Measurements from ENCODE around the gene PPM1F. TPM values are rescaled to one million over a fixed set of nuclear protein-coding genes. Genes with fewer than 3 reads are reported as not detected.
A peak's percentile ranks its signal among the peaks of the same experiment; 100 is the strongest.

The PPM1F gene
- total RNA-seq, 2 experiments from 2014 or later, result 15.3 to 15.7 TPM

- ATAC-seq (no peak), DNase-seq (no peak)
- Mint-ChIP-seq H3K36me3 (ENCODE audit: low read depth) (no peaks in the 10 kb centered on the region), H3K9me3 (ENCODE audit: insufficient read depth) (no peaks in the 10 kb centered on the region), H3K27me3 (ENCODE audit: low read depth) (no peaks in the 10 kb centered on the region), H3K27ac (no peak overlapping the region), H3K4me3 (no peak overlapping the region), H3K4me1 (ENCODE audit: low read depth) (no peaks in the 10 kb centered on the region)
- POLR2A ChIA-PET, result interaction anchor here (1.4 kb wide), 1 partner anchor 9 kb away, joined by 4 read pairs; no protein-coding TSS in a partner anchor
- CTCF ChIA-PET, result no interaction called here
Observed at GRCh38 chr22:21990445-21991303, 38.0 kb upstream of the PPM1F start.

- H3K36me3 Mint-ChIP-seq (ENCODE audit: low read depth), result no peaks in the 10 kb centered on the region
- H3K27me3 Mint-ChIP-seq (ENCODE audit: low read depth), result no peaks in the 10 kb centered on the region
- no peaks in the 10 kb centered on the region for H3K4me1 Mint-ChIP-seq (ENCODE audit: low read depth)
- POLR2A ChIA-PET, result no interaction called here
- H3K27ac Mint-ChIP-seq, result no peak overlapping the region
- ATAC-seq (no peak), DNase-seq (no peak)
- CTCF ChIA-PET, result interaction anchor here (1.0 kb wide), 1 partner anchor 17 kb away, joined by 3 read pairs; no protein-coding TSS in a partner anchor
- H3K4me3 Mint-ChIP-seq, result no peak overlapping the region
- no peaks in the 10 kb centered on the region for H3K9me3 Mint-ChIP-seq (ENCODE audit: insufficient read depth)
Observed at GRCh38 chr22:21989049-21989448, 36.4 kb upstream of the PPM1F start.

GRCh38 chr22:21985214-21985613 is 32.6 kb upstream of the PPM1F start:
- Mint-ChIP-seq H3K27ac (no peak overlapping the region), H3K36me3 (ENCODE audit: low read depth) (no peaks in the 10 kb centered on the region), H3K9me3 (ENCODE audit: insufficient read depth) (no peaks in the 10 kb centered on the region), H3K4me1 (ENCODE audit: low read depth) (peaks cover 21% of the 10 kb centered on the region), H3K4me3 (no peak overlapping the region), H3K27me3 (ENCODE audit: low read depth) (no peaks in the 10 kb centered on the region)
- CTCF ChIA-PET, result no interaction called here
- no peak for DNase-seq
- ATAC-seq, result no peak
- POLR2A ChIA-PET, result no interaction called here

GRCh38 chr22:21984793-21985192 is 32.1 kb upstream of the PPM1F start:
- ChIA-PET CTCF (no interaction called here), POLR2A (no interaction called here)
- DNase-seq (no peak), ATAC-seq (no peak)
- Mint-ChIP-seq H3K27ac (no peak overlapping the region), H3K36me3 (ENCODE audit: low read depth) (no peaks in the 10 kb centered on the region), H3K4me3 (no peak overlapping the region), H3K9me3 (ENCODE audit: insufficient read depth) (no peaks in the 10 kb centered on the region), H3K27me3 (ENCODE audit: low read depth) (no peaks in the 10 kb centered on the region), H3K4me1 (ENCODE audit: low read depth) (peaks cover 21% of the 10 kb centered on the region)

- ATAC-seq, result peak; percentile 97
- no peaks in the 10 kb centered on the region for H3K9me3 Mint-ChIP-seq (ENCODE audit: insufficient read depth)
- H3K27ac Mint-ChIP-seq, result peak within 1 kb of the TSS; percentile 87
- peaks cover 3% of the 10 kb centered on the region for H3K36me3 Mint-ChIP-seq (ENCODE audit: low read depth)
- H3K27me3 Mint-ChIP-seq (ENCODE audit: low read depth), result no peaks in the 10 kb centered on the region
- ChIA-PET CTCF (interaction anchor here (0.7 to 3.1 kb wide), 7 partner anchors 10 to 361 kb away, joined by 3 to 39 read pairs (median 5); partner anchors contain the start of gene PPM1F), POLR2A (interaction anchor here (0.6 to 2.1 kb wide), 7 partner anchors 9 to 196 kb away, joined by 3 to 7 read pairs (median 3); no protein-coding TSS in a partner anchor)
- peak within 1 kb of the TSS; percentile 91 for H3K4me3 Mint-ChIP-seq
- H3K4me1 Mint-ChIP-seq (ENCODE audit: low read depth), result peaks cover 28% of the 10 kb centered on the region
- peak; percentile 85 for DNase-seq
Observed at GRCh38 chr22:21982338-21982965, 29.8 kb upstream of the PPM1F start, which contains the start of gene TOP3B. Gene TOP3B (minus strand): TSS chr22:21982787. CDS start chr22:21975709, 7,078 bp downstream.

- DNase-seq (no peak), ATAC-seq (peak; percentile 8)
- CTCF ChIA-PET, result interaction anchor here (0.7 to 3.1 kb wide), 7 partner anchors 10 to 361 kb away, joined by 3 to 39 read pairs (median 5); partner anchors contain the start of gene PPM1F
- POLR2A ChIA-PET, result interaction anchor here (0.6 to 2.1 kb wide), 5 partner anchors 9 to 195 kb away, joined by 3 to 7 read pairs (median 3); no protein-coding TSS in a partner anchor
- Mint-ChIP-seq H3K4me1 (ENCODE audit: low read depth) (peaks cover 28% of the 10 kb centered on the region), H3K4me3 (peak overlapping the region; percentile 91), H3K36me3 (ENCODE audit: low read depth) (peaks cover 3% of the 10 kb centered on the region), H3K27me3 (ENCODE audit: low read depth) (no peaks in the 10 kb centered on the region), H3K9me3 (ENCODE audit: insufficient read depth) (no peaks in the 10 kb centered on the region), H3K27ac (peak overlapping the region; percentile 87)
Observed at GRCh38 chr22:21981874-21982273, 29.2 kb upstream of the PPM1F start.

- no peak overlapping the region for H3K27ac Mint-ChIP-seq
- no peak for DNase-seq
- H3K27me3 Mint-ChIP-seq (ENCODE audit: low read depth), result no peaks in the 10 kb centered on the region
- H3K4me3 Mint-ChIP-seq, result no peak overlapping the region
- ATAC-seq, result no peak
- CTCF ChIA-PET, result interaction anchor here (3.1 kb wide), 1 partner anchor 8 kb away, joined by 39 read pairs; no protein-coding TSS in a partner anchor
- no peaks in the 10 kb centered on the region for H3K9me3 Mint-ChIP-seq (ENCODE audit: insufficient read depth)
- H3K4me1 Mint-ChIP-seq (ENCODE audit: low read depth), result peaks cover 28% of the 10 kb centered on the region
- POLR2A ChIA-PET, result no interaction called here
- peaks cover 5% of the 10 kb centered on the region for H3K36me3 Mint-ChIP-seq (ENCODE audit: low read depth)
Observed at GRCh38 chr22:21980547-21980946, 27.9 kb upstream of the PPM1F start.

GRCh38 chr22:21978564-21979386 is 26.1 kb upstream of the PPM1F start:
- H3K9me3 Mint-ChIP-seq (ENCODE audit: insufficient read depth), result no peaks in the 10 kb centered on the region
- H3K36me3 Mint-ChIP-seq (ENCODE audit: low read depth), result peaks cover 10% of the 10 kb centered on the region
- DNase-seq (no peak), ATAC-seq (no peak)
- peaks cover 28% of the 10 kb centered on the region for H3K4me1 Mint-ChIP-seq (ENCODE audit: low read depth)
- H3K27ac Mint-ChIP-seq, result peak overlapping the region; percentile 23
- no peaks in the 10 kb centered on the region for H3K27me3 Mint-ChIP-seq (ENCODE audit: low read depth)
- ChIA-PET POLR2A (no interaction called here), CTCF (no interaction called here)
- no peak overlapping the region for H3K4me3 Mint-ChIP-seq

GRCh38 chr22:21977814-21978213 is 25.2 kb upstream of the PPM1F start:
- ChIA-PET POLR2A (no interaction called here), CTCF (no interaction called here)
- no peak for DNase-seq
- H3K36me3 Mint-ChIP-seq (ENCODE audit: low read depth), result peaks cover 10% of the 10 kb centered on the region
- H3K4me3 Mint-ChIP-seq, result no peak overlapping the region
- H3K27me3 Mint-ChIP-seq (ENCODE audit: low read depth), result no peaks in the 10 kb centered on the region
- no peaks in the 10 kb centered on the region for H3K9me3 Mint-ChIP-seq (ENCODE audit: insufficient read depth)
- no peak for ATAC-seq
- no peak overlapping the region for H3K27ac Mint-ChIP-seq
- H3K4me1 Mint-ChIP-seq (ENCODE audit: low read depth), result peaks cover 28% of the 10 kb centered on the region

- Mint-ChIP-seq H3K27me3 (ENCODE audit: low read depth) (no peaks in the 10 kb centered on the region), H3K4me3 (no peak overlapping the region), H3K27ac (no peak overlapping the region), H3K4me1 (ENCODE audit: low read depth) (peaks cover 11% of the 10 kb centered on the region), H3K36me3 (ENCODE audit: low read depth) (peaks cover 20% of the 10 kb centered on the region), H3K9me3 (ENCODE audit: insufficient read depth) (no peaks in the 10 kb centered on the region)
- ATAC-seq (no peak), DNase-seq (no peak)
- CTCF ChIA-PET, result no interaction called here
- POLR2A ChIA-PET, result no interaction called here
Observed at GRCh38 chr22:21975854-21976345, 23.3 kb upstream of the PPM1F start.

GRCh38 chr22:21975273-21975672 is 22.6 kb upstream of the PPM1F start:
- ChIA-PET CTCF (no interaction called here), POLR2A (no interaction called here)
- H3K4me3 Mint-ChIP-seq, result no peak overlapping the region
- no peak for DNase-seq
- H3K4me1 Mint-ChIP-seq (ENCODE audit: low read depth), result peaks cover 7% of the 10 kb centered on the region
- peaks cover 24% of the 10 kb centered on the region for H3K36me3 Mint-ChIP-seq (ENCODE audit: low read depth)
- H3K27me3 Mint-ChIP-seq (ENCODE audit: low read depth), result no peaks in the 10 kb centered on the region
- no peaks in the 10 kb centered on the region for H3K9me3 Mint-ChIP-seq (ENCODE audit: insufficient read depth)
- no peak for ATAC-seq
- no peak overlapping the region for H3K27ac Mint-ChIP-seq
